22Rv1 (cell line): ENCODE measurements around the gene MYCBP2.

ENCODE experiments used
- H3K27ac ChIP-seq: fragments of 450-650 bp; 2 replicates; pipeline ENCODE4 v1.5.1; 2017
- ZFX ChIP-seq: fragments of 450-650 bp; IDR thresholded peaks from 2 replicates; pipeline ENCODE4 v1.6.1; 2017; ENCODE audit warnings: antibody characterized with exemption, borderline replicate concordance
- TF ChIP-seq, protein P1 (sequence below): fragments of 450-650 bp; IDR thresholded peaks from 2 replicates; pipeline ENCODE4 v1.5.1; 2017; ENCODE audit warnings: mild to moderate bottlenecking

Gene MYCBP2

DNA sequence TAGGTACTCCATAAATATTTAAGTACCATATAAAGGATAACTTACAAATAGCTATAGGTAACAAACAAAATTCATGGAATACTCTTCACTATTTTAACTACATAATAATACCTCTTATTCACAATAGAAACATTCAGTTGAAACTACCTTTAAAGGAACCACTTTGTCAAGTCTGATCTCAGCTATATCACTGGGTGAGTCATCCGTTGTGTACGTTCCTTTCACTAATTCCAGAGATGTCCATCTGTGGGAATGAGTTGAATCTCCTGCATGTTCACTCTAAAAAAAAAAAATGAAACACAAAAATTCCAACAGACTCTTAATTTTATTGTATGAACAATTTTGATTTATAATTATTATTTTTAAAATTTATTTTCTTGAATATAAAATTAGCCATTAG lies 150.5 kb downstream of the MYCBP2 start:
- TF ChIP-seq ZFX, result no peak
- TF ChIP-seq, protein P1, sequence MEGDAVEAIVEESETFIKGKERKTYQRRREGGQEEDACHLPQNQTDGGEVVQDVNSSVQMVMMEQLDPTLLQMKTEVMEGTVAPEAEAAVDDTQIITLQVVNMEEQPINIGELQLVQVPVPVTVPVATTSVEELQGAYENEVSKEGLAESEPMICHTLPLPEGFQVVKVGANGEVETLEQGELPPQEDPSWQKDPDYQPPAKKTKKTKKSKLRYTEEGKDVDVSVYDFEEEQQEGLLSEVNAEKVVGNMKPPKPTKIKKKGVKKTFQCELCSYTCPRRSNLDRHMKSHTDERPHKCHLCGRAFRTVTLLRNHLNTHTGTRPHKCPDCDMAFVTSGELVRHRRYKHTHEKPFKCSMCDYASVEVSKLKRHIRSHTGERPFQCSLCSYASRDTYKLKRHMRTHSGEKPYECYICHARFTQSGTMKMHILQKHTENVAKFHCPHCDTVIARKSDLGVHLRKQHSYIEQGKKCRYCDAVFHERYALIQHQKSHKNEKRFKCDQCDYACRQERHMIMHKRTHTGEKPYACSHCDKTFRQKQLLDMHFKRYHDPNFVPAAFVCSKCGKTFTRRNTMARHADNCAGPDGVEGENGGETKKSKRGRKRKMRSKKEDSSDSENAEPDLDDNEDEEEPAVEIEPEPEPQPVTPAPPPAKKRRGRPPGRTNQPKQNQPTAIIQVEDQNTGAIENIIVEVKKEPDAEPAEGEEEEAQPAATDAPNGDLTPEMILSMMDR, result no peak

DNA sequence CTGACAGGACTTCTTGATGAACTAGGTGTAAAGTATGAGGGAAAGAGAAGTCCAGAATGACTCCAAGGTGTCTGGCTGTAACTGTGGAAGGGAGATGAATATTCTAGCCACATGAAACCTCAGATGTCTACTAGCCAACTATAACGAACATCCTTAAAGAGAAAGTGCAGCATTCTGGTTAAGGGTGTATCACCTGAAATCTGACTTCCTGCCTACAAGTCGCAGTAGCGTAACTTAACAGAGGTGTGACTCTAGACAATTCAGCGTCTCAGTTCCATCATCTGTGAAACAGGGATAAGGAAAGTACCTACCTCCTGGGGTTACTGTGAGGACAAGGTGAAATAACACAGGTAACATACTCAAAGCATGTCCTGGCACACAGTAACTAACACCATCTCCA lies 154.2 kb downstream of the MYCBP2 start:
- no peak overlapping the region for H3K27ac ChIP-seq
- TF ChIP-seq ZFX, result no peak
- TF ChIP-seq, protein P1, result no peak

More for the DNA sequence above, 150.5 kb downstream of the MYCBP2 start:
- no peak overlapping the region for H3K27ac ChIP-seq

DNA sequence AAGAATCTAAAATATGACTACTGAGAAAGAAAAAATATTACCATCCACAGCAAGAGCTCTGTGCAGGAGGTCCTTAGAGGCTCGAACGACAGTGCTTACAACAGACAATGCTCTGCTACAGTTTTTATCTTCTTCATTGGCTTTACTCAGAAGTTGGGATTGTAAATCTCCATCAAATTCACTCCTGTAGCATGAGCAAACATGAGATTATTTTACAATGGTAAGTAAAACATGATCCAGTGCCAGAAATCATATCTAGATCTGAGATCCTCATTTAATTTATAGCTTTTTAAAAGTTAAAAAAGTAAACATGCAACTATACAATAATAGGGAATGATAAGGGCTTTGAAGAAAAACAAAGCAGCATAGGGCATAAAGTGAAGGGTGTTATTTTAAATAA lies 155.4 kb downstream of the MYCBP2 start:
- H3K27ac ChIP-seq, result no peak overlapping the region
- TF ChIP-seq, protein P1, result no peak
- no peak for TF ChIP-seq ZFX

DNA sequence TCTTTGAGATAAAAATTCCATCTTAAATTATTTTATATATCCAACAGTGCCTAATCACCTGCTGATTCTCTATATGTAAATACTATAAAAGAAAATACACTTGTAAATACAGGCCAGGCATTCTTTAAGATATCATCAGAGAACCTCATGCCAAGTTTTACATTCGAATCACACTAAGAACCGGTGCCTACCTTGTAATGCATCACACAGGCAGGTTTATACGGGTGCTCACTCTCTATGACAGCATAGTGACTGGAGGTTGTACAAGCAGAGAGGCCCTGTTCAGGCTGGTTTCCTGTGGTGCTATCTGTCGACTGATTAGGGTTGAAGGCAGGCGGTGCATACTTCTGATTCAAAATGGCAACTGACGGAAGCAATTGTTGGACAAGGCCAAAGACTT lies 158.7 kb downstream of the MYCBP2 start:
- H3K27ac ChIP-seq, result no peak overlapping the region
- TF ChIP-seq ZFX, result no peak
- TF ChIP-seq, protein P1, result no peak

DNA sequence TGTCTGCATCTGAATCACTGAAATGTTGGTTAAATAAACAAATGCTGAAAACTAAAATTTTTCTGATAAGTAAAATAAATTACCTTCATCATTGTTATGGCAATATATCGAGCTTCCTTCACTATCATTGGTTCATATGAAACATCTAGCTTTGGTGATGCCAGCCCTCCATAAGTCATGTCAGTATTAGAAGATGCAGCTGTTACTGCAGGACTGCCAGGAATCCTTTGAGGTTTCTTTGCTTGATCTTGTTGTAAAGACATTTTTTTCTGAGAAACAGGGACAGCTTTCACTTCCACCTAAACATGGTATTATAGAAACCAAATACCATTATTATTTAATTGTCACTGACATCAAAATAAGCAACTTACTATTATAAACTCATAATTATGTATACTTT lies 176.2 kb downstream of the MYCBP2 start:
- TF ChIP-seq ZFX, result no peak
- TF ChIP-seq, protein P1, result no peak

DNA sequence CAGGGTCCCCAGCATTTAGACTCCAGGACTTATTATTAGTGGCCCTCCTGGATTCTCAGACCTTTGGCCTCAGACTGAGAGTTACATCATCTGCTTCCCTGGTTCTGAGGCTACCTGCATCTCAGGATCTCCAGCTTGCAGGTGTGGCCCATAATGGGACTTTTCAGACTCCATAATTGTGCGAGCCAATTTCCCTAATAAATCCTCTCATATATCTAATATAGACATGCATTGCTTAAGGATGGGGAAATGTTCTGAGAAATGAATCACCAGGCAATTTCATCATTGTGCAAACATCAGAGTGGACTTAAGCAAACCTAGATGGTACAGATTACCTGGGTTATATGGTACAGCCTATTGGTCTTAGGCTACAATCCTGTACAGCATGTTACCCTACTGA lies 183.5 kb downstream of the MYCBP2 start:
- TF ChIP-seq ZFX, result no peak
- H3K27ac ChIP-seq, result peak overlapping the region; percentile 65

More for the DNA sequence above, 176.2 kb downstream of the MYCBP2 start:
- no peak overlapping the region for H3K27ac ChIP-seq

DNA sequence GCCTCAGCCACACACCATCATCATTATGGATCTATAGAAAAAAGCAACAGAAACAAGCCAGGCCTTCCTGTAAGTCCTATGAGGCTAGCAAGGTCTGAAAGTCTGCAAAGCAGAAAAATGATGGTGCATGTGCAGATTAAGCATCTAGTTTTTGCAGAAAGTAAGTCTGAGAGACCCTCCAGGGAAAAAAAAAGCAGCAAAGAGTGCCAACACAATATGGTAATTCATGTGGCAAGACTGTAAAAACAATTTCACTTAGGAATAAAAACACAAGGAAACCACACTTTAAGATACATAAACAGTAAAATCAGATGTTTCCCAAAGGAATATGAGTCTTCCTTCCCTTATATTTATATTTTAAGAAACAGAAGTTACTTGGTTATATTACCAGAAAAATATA lies 187.6 kb downstream of the MYCBP2 start:
- no peak overlapping the region for H3K27ac ChIP-seq
- TF ChIP-seq ZFX, result no peak
- TF ChIP-seq, protein P1, result no peak

DNA sequence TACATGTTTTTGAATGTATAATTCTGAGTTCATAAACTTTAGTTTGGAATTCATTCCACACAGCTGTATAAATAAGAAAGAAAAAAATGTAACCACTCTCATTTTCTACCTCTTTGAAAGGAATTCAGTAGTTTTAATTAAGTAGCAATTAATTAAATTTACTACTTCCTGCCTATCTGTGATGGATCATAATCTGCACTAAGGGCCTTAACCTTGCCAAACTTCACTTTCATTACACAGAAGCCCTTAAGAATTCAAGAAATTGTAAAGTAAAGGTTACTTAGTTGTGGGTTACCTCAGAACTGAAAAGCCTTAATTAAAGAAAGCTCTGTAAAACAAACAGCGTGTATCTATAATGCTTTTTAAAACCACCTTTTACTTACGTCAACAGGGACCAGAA lies 188.1 kb downstream of the MYCBP2 start:
- H3K27ac ChIP-seq, result no peak overlapping the region
- TF ChIP-seq, protein P1, result no peak
- no peak for TF ChIP-seq ZFX
